DND-41 (cell line): ENCODE measurements around the gene CCDC32.

Experiments
- ATAC-seq: fragments of 200-7000 bp; cut with Tn5 transposase; 3 replicates; pipeline ENCODE4 v1.9.1; 2021; ENCODE audit warnings: low read depth; ENCODE audit not compliant: insufficient read depth
- DNase-seq: peaks from one replicate; pipeline ENCODE4 v3.0.0-alpha.2; 2020
- H2AFZ ChIP-seq: 2 replicates; pipeline ENCODE4 v1.6.0; 2012; ENCODE audit warnings: low read depth, low read length
- H3K27ac ChIP-seq: 2 replicates; pipeline ENCODE4 v1.5.1; 2012; ENCODE audit warnings: low read length, inconsistent platforms
- H3K27me3 ChIP-seq: fragments of 200-600 bp; sonication (generic); 2 replicates; pipeline ENCODE4 v1.6.0; 2012; ENCODE audit warnings: low read length, mild to moderate bottlenecking, inconsistent platforms; ENCODE audit not compliant: insufficient read depth, poor library complexity
- H3K36me3 ChIP-seq: 2 replicates; pipeline ENCODE4 v1.5.1; 2012; ENCODE audit warnings: low read length, inconsistent platforms; ENCODE audit not compliant: insufficient read depth
- H3K4me1 ChIP-seq: 2 replicates; pipeline ENCODE4 v1.5.1; 2012; ENCODE audit warnings: mild to moderate bottlenecking, low read length; ENCODE audit not compliant: insufficient read depth
- H3K4me2 ChIP-seq: 2 replicates; pipeline ENCODE4 v1.6.0; 2012; ENCODE audit warnings: mild to moderate bottlenecking, moderate library complexity, low read length, inconsistent platforms; ENCODE audit not compliant: insufficient read depth
- H3K4me3 ChIP-seq, 2 experiments: fragments of 200-600 bp in 1 of 2; shearing (Covaris generic) in 1 of 2; 2 replicates each; pipeline ENCODE4 v1.5.1; 2012 to 2016; ENCODE audit warnings: inconsistent platforms in 2 of 2, low read length in 2 of 2, mild to moderate bottlenecking in 2 of 2, low read depth in 1 of 2, moderate library complexity in 1 of 2
- H3K79me2 ChIP-seq: 2 replicates; pipeline ENCODE4 v1.6.0; 2012; ENCODE audit warnings: low read length, inconsistent platforms; ENCODE audit not compliant: insufficient read depth
- H3K9ac ChIP-seq: 2 replicates; pipeline ENCODE4 v1.6.0; 2012; ENCODE audit warnings: low read depth, mild to moderate bottlenecking, inconsistent platforms, low read length, moderate library complexity
- H3K9me3 ChIP-seq: 2 replicates; pipeline ENCODE4 v1.5.1; 2012; ENCODE audit warnings: low read length, moderate library complexity, mild to moderate bottlenecking, inconsistent platforms; ENCODE audit not compliant: insufficient read depth, severe bottlenecking
- H4K20me1 ChIP-seq: 2 replicates; pipeline ENCODE4 v1.6.0; 2012; ENCODE audit warnings: low read length; ENCODE audit not compliant: insufficient read depth
- CTCF ChIP-seq: IDR thresholded peaks from 2 replicates; pipeline ENCODE4 v1.5.1; 2012; ENCODE audit warnings: borderline replicate concordance, low read length, moderate library complexity, mild to moderate bottlenecking; ENCODE audit not compliant: poor library complexity, severe bottlenecking; ENCODE audit errors: extremely low read depth
- EZH2 ChIP-seq: IDR thresholded peaks from 3 replicates; pipeline ENCODE4 v1.6.1; 2012; ENCODE audit warnings: borderline replicate concordance, low read depth, mild to moderate bottlenecking, moderate library complexity, low read length, inconsistent platforms; ENCODE audit not compliant: severe bottlenecking

The CCDC32 gene

GRCh38 chr15:40600956-40601355 is 36.1 kb upstream of the CCDC32 start:
- Histone ChIP-seq H3K4me1 (peaks cover 10% of the 10 kb centered on the region), H3K27ac (no peak overlapping the region), H4K20me1 (peaks cover 7% of the 10 kb centered on the region; the same call in 1 of the 2 replicates), H3K36me3 (peaks cover 38% of the 10 kb centered on the region), H3K27me3 (no peaks in the 10 kb centered on the region), H3K4me3 (no peak overlapping the region), H3K79me2 (peaks cover 98% of the 10 kb centered on the region), H2AFZ (no peak overlapping the region), H3K9me3 (no peaks in the 10 kb centered on the region), H3K9ac (no peak overlapping the region), H3K4me2 (no peak overlapping the region)
- no peak for ATAC-seq
- DNase-seq: no peak
- TF ChIP-seq EZH2: no peak

GRCh38 chr15:40598672-40599071 is 33.8 kb upstream of the CCDC32 start:
- no peak overlapping the region for H3K27ac ChIP-seq
- no peak overlapping the region for H3K9ac ChIP-seq
- H2AFZ ChIP-seq: no peak overlapping the region
- no peak overlapping the region for H3K4me2 ChIP-seq
- no peak overlapping the region for H3K4me3 ChIP-seq
- H3K9me3 ChIP-seq: no peaks in the 10 kb centered on the region
- H3K27me3 ChIP-seq: no peaks in the 10 kb centered on the region
- DNase-seq (no peak), ATAC-seq (no peak)
- peaks cover 16% of the 10 kb centered on the region for H3K36me3 ChIP-seq
- H4K20me1 ChIP-seq: peaks cover 3% of the 10 kb centered on the region; the same call in 1 of the 2 replicates
- peaks cover 93% of the 10 kb centered on the region for H3K79me2 ChIP-seq
- peaks cover 20% of the 10 kb centered on the region for H3K4me1 ChIP-seq
- no peak for TF ChIP-seq CTCF
- TF ChIP-seq EZH2: no peak

GRCh38 chr15:40598126-40598525 is 33.3 kb upstream of the CCDC32 start:
- TF ChIP-seq CTCF (no peak), EZH2 (no peak)
- ATAC-seq (no peak), DNase-seq (no peak)
- Histone ChIP-seq H3K27me3 (no peaks in the 10 kb centered on the region), H3K4me2 (peak overlapping the region; percentile 31; the same call in 1 of the 2 replicates), H3K9me3 (no peaks in the 10 kb centered on the region), H3K4me3 (no peak overlapping the region), H3K79me2 (peaks cover 88% of the 10 kb centered on the region), H3K27ac (no peak overlapping the region), H3K36me3 (peaks cover 13% of the 10 kb centered on the region; the same call in 1 of the 2 replicates), H4K20me1 (peaks cover 3% of the 10 kb centered on the region; the same call in 1 of the 2 replicates), H3K9ac (no peak overlapping the region), H2AFZ (no peak overlapping the region), H3K4me1 (peaks cover 25% of the 10 kb centered on the region)

- peaks cover 13% of the 10 kb centered on the region; the same call in 1 of the 2 replicates for H3K36me3 ChIP-seq
- H3K79me2 ChIP-seq: peaks cover 78% of the 10 kb centered on the region
- peaks cover 3% of the 10 kb centered on the region; the same call in 1 of the 2 replicates for H4K20me1 ChIP-seq
- H3K9me3 ChIP-seq: no peaks in the 10 kb centered on the region
- no peak overlapping the region for H3K27ac ChIP-seq
- H2AFZ ChIP-seq: no peak overlapping the region
- H3K4me1 ChIP-seq: peaks cover 31% of the 10 kb centered on the region
- no peak for DNase-seq
- H3K27me3 ChIP-seq: no peaks in the 10 kb centered on the region
- no peak overlapping the region for H3K9ac ChIP-seq
- no peak for TF ChIP-seq EZH2
- TF ChIP-seq CTCF: no peak
- no peak overlapping the region for H3K4me3 ChIP-seq
- no peak for ATAC-seq
- peak overlapping the region; percentile 44 for H3K4me2 ChIP-seq
Observed at GRCh38 chr15:40597024-40597423, 32.2 kb upstream of the CCDC32 start.
